Kidney (tissue), 14 donors: ENCODE results near the gene TCF7L1. TPM values are rescaled to one million over a fixed set of nuclear protein-coding genes. Genes with fewer than 3 reads are reported as not detected.

Experiments used
- DNase-seq, 5 donors: peaks; one replicate each; pipeline ENCODE4 v3.0.0-alpha.2; 2013 to 2020
- FAIRE-seq: peaks from 2 replicates; lab custom pipeline; 2012; peaks lifted over from hg19 to GRCh38; lab: Jason Lieb, UNC
- H3K27ac ChIP-seq, 2 donors: one replicate each; pipeline ENCODE4 v1.7.0; 2013; ENCODE audit warnings: low read depth in 2 of 2, low read length in 2 of 2, inconsistent platforms in 1 of 2
- H3K27me3 ChIP-seq: one replicate; pipeline ENCODE4 v1.7.1; 2013; ENCODE audit warnings: low read length, inconsistent platforms; ENCODE audit not compliant: control insufficient read depth, insufficient read depth
- H3K36me3 ChIP-seq, 3 donors: one replicate each; pipeline versions ENCODE4 v1.7.0 to v1.7.1; 2013; ENCODE audit warnings: low read length in 3 of 3, control low read depth in 1 of 3, inconsistent platforms in 1 of 3; ENCODE audit not compliant: insufficient read depth in 3 of 3, control insufficient read depth in 2 of 3
- H3K4me1 ChIP-seq, 3 donors: one replicate each; pipeline versions ENCODE4 v1.7.0 to v1.7.1; 2013; ENCODE audit warnings: low read length in 3 of 3, inconsistent platforms in 1 of 3, low read depth in 1 of 3; ENCODE audit not compliant: control insufficient read depth in 2 of 3, insufficient read depth in 2 of 3
- H3K4me3 ChIP-seq, 3 donors: one replicate each; pipeline versions ENCODE4 v1.7.0 to v1.8.1; 2013; ENCODE audit warnings: low read length in 3 of 3, control low read depth in 1 of 3, inconsistent platforms in 1 of 3
- H3K9ac ChIP-seq, 3 donors: one replicate each; pipeline versions ENCODE4 v1.7.0 to v1.7.1; 2013; ENCODE audit warnings: low read length in 3 of 3, control low read depth in 1 of 3, inconsistent platforms in 1 of 3
- H3K9me3 ChIP-seq, 3 donors: one replicate each; pipeline versions ENCODE4 v1.7.0 to v1.7.1; 2013; ENCODE audit warnings: low read length in 3 of 3, control low read depth in 1 of 3, inconsistent platforms in 1 of 3; ENCODE audit not compliant: control insufficient read depth in 2 of 3, insufficient read depth in 1 of 3
- intact Hi-C: fragments of 100-400 bp; cut with DNase I; formaldehyde crosslinking; loops from one replicate; pipeline ENCODE4 v1.11.1; 2022
- polyA plus RNA-seq: library from polyadenylated mRNA; stranded (reverse); fragments of 350-450 nt; fragmentation: Illumina TruSeq; extraction: RNeasy Lipid Tissue Mini Kit (QIAGEN cat#74804); gene quantifications from one replicate; pipeline ENCODE4 v1.2.3, GENCODE V29; 2014; ENCODE audit warnings: low read depth, low replicate concordance; ENCODE audit not compliant: insufficient read depth
- total RNA-seq: library from RNA; stranded (reverse); fragmentation: NEBNext Ultra II Directional; extraction: Animal tissue kit (Norgen Biotek cat#: 25700); gene quantifications from one replicate; pipeline ENCODE4 v1.2.1, GENCODE V29; 2021
- TF ChIP-seq, protein P1 (sequence below): IDR thresholded peaks from 3 replicates; pipeline ENCODE4 v1.5.1; 2012; ENCODE audit warnings: mild to moderate bottlenecking, moderate library complexity, borderline replicate concordance; ENCODE audit not compliant: insufficient read depth; ENCODE audit errors: extremely low read depth
- donor health status: control.
- donor health status: control.
- donor health status: control.
- donor health status: control.
- donor health status: control.
- donor health status: DM: yes; HTN: yes; CAD: no.
- donor health status: Normal renal cell carcinoma (clear cell type).

Gene TCF7L1
- total and polyA plus RNA-seq, 2 donors from 2014 or later, result 10.2 to 12.5 TPM

DNA sequence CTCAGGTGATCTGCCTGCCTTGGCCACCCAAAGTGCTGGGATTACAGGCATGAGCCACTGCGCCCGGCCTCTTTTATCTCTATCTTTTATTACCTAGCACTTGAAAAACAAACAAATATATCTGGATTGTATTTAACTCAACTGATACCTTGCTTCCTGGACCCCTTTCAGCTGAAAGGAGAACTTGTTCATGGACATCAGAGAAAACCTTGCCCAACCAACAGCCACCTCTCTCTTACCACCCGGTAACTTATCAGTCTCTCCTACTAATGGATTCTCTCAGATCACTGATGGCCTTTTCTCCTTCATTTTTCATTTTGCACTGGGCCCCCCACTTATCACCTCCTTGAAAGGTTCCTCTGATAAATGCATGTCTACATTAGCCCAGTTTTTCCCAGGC, 214.4 kb downstream of the TCF7L1 start:
- Histone ChIP-seq H3K9ac (no peak overlapping the region), H3K36me3 (peaks cover 0 to 37% (median 25%) of the 10 kb centered on the region in 3 donors), H3K27me3 (no peaks in the 10 kb centered on the region), H3K4me1 (no peaks in the 10 kb centered on the region), H3K9me3 (no peaks in the 10 kb centered on the region), H3K27ac (no peak overlapping the region), H3K4me3 (no peak overlapping the region)
- intact Hi-C loops, result no loop called here
- no peak for DNase-seq
- FAIRE-seq, result no peak
- TF ChIP-seq, protein P1, sequence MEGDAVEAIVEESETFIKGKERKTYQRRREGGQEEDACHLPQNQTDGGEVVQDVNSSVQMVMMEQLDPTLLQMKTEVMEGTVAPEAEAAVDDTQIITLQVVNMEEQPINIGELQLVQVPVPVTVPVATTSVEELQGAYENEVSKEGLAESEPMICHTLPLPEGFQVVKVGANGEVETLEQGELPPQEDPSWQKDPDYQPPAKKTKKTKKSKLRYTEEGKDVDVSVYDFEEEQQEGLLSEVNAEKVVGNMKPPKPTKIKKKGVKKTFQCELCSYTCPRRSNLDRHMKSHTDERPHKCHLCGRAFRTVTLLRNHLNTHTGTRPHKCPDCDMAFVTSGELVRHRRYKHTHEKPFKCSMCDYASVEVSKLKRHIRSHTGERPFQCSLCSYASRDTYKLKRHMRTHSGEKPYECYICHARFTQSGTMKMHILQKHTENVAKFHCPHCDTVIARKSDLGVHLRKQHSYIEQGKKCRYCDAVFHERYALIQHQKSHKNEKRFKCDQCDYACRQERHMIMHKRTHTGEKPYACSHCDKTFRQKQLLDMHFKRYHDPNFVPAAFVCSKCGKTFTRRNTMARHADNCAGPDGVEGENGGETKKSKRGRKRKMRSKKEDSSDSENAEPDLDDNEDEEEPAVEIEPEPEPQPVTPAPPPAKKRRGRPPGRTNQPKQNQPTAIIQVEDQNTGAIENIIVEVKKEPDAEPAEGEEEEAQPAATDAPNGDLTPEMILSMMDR, result no peak

DNA sequence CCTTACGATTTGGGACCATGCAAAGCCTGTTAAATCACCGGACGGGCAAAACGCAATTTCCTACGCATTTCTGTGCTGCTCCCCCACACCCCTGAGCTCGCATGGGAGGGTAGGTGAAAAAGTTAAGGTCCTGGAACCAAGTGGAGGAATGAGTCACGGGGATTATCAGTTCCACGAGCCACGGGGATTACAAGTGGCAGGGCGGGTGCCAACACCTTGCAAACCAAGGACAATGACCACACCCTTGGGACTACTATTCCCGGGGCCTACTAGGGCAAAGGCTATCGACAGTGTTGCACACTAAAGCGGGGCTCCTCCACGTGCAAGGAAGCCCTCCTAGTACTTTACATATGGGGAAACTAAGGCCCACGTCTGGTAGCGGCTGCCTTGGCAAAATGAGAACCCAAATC, 220.7 kb downstream of the TCF7L1 start:
- DNase-seq (peak in 2 of 5 donors; percentile 11 to 72), FAIRE-seq (no peak)
- Histone ChIP-seq H3K4me3 (peak overlapping the region; percentile 71 to 98 (median 93)), H3K27ac (peak overlapping the region; percentile 30 to 72), H3K9me3 (no peaks in the 10 kb centered on the region), H3K27me3 (no peaks in the 10 kb centered on the region), H3K36me3 (peaks cover 2 to 27% (median 10%) of the 10 kb centered on the region in 3 donors), H3K9ac (peak overlapping the region; percentile 62 to 84 (median 69)), H3K4me1 (peaks cover 0 to 14% (median 3%) of the 10 kb centered on the region in 3 donors)
- intact Hi-C loops, result no loop called here
- TF ChIP-seq, protein P1, result no peak

DNA sequence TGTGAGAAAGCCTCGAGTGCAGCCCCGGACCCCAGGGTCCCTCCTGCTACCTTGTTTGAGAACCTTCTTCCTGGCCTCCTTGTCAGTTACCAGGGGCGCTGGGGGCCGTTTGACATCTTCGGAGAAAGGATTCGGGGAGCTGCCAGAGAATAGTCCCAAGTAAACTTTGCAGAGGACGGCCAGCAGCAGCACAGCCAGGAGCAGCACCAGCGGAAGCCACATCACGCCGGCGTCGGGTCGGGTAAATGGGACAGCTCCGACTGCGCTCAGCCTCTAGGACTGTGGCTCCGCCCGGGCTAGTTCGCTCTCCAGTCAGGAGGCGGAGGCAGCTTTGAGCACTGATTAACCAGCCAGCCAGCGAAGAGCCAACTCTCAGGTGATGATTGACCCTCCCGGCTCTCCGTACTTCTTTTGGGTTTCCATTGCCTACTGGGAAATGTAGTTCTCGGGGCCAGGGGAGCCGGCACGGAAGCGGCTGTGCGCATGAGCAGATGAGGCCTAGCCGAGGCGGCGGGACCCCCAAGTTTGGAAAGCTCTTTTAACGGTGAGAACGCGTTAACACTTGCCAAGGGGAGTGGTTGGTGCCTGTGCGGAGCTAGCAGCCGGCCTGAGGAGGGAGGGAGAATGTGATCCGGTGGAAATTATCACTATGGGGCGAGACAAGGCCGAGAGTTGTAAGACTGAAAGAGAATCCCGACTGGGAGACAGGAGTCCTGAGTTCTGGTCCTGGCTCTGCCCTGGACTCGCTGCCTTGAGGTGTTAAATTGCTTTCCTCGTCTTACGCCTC, 221.3 kb downstream of the TCF7L1 start, which contains the start of the genes ELMOD3 and RETSAT:
Gene ELMOD3 (plus strand): TSS at position 484 of the 787 bp plus-strand sequence. CDS start 2,430 bp downstream, outside the sequence.
Gene RETSAT (minus strand): TSS at position 243 of the 787 bp plus-strand sequence. CDS start 21 bp downstream, at position 222.
- intact Hi-C loops, result no loop called here
- DNase-seq (peak; percentile 98 to 100 (median 98)), FAIRE-seq (peak; percentile 29)
- Histone ChIP-seq H3K27ac (peak within 1 kb of the TSS; percentile 72 to 77), H3K4me3 (peak within 1 kb of the TSS; percentile 93 to 99 (median 98)), H3K9ac (peak within 1 kb of the TSS; percentile 84 to 97 (median 96)), H3K36me3 (peaks cover 2 to 24% (median 10%) of the 10 kb centered on the region in 3 donors), H3K9me3 (no peaks in the 10 kb centered on the region), H3K27me3 (no peaks in the 10 kb centered on the region), H3K4me1 (peaks cover 0 to 14% (median 3%) of the 10 kb centered on the region in 3 donors)
- TF ChIP-seq, protein P1, result peak; percentile 6
